NCI-H1436 (cell line): Measurements from ENCODE around the gene UCKL1.
"Not testable (repeated sequence)": the region's sequence is repeated elsewhere in the genome, so short reads cannot be mapped to it uniquely, and the experiment has no call there.

Experiments
- DNase-seq: peaks from one replicate; lab custom pipeline; 2025; lab: John Stamatoyannopoulos, UW

UCKL1 gene

DNA sequence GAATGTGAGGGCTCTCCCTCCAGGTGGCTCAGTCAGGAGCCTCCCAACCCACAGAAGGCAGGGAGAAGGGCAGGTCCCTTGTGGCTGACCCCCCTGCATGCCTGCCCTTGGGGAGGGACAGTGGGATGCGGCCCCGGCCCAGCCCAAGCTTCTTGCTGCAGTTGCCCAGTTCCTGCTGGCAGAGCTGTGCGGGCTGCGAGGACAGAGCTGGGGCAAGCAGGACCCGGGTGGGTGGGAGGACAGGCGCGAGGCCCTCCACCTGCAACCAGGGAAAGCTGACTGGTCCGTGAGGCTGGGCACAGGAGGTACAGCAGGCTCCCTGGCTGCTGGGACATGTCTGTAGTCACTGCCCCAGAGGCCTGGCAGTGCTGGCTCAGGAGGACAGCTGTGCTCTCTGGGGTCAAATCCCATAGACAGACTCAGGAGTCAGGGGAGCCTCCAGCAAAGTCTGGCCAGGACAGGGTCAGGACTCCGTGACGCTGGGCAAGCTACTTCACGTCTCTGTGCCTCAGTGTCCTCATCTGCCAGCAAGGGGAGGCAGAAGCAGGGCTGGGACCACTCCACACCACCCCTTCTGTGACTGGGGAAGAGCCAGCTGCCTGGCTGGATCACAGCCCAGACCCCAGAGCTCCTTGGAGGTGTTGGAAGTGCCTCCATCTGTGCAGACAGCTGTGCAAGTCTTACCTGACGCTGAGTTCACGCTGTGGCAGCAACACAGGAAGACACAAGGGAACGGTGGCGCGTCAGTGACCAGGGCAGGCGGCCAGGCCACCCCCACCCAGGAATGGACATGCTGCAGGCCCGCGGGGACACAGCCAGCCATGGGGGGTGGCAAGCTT is 13.0 kb downstream of the UCKL1 start:
- DNase-seq: no peak

DNA sequence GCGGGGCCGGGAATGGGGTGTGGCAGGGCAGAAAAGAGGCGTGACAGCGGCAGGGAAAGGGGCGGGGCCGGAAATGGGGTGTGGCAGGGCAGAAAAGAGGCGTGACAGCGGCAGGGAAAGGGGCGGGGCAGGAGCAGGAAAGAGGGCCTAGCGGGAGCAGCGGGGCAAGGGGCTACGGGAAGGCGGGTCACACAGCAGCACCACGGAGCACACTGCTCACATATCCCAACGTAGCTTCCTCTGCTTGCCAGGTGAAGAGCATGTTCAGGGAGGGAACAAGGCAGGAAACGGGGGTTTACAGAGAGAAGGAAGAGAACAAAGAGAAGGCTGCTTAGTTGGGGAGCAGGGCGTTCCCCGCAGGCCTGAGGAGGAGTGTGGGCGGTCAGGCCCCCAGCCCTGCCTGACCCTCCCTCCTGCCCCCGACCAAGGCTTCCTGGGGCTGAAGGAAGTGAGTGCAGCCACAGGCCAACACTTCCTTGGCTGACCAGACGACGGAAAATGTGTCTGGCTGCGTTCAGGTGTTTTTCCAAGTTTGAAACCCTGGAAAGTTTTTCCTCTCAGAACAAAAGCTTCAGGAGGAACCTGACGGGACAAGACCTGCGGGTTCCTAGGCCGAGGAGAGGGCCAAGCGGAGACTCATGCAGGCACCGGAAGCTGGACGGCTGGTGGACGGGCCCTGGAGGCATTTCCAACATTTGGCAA is 13.8 kb downstream of the UCKL1 start:
- no peak for DNase-seq

DNA sequence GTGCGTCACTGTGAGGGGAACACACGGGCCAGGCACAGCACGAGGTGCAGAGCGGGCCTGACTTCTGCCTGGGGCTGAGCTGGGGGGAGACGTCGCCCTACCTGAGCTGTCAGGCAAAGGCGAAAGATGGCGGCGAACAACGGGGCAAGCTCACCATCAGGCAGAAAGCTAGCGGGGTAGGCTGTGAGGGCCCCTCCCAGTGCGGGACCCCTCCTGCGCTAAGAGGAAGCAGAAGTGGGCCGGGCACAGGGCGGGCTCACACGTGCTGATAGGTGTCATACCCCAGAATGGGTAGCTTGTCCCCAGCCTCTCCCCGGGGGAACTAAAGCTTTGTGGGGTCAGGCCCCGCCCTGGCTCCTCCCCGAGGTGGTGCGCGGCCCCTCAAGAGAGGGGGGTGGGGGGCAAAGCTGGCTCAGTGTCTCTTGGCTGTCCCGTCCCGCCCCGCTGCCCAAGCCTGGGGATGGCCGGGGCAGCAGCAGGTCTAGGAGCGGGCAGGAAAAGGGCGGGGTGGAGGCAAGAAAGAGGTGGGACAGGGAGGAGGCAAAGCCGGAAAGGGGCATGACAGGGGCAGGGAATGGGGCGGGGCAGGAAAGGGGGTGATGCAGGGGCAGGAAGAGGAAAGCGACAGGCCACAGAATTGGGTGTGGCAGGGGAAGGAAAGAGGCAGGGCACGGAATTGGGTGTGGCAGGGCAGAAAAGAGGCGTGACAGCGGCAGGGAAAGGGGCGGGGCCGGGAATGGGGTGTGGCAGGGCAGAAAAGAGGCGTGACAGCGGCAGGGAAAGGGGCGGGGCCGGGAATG is 14.7 kb downstream of the UCKL1 start:
- DNase-seq: no peak

DNA sequence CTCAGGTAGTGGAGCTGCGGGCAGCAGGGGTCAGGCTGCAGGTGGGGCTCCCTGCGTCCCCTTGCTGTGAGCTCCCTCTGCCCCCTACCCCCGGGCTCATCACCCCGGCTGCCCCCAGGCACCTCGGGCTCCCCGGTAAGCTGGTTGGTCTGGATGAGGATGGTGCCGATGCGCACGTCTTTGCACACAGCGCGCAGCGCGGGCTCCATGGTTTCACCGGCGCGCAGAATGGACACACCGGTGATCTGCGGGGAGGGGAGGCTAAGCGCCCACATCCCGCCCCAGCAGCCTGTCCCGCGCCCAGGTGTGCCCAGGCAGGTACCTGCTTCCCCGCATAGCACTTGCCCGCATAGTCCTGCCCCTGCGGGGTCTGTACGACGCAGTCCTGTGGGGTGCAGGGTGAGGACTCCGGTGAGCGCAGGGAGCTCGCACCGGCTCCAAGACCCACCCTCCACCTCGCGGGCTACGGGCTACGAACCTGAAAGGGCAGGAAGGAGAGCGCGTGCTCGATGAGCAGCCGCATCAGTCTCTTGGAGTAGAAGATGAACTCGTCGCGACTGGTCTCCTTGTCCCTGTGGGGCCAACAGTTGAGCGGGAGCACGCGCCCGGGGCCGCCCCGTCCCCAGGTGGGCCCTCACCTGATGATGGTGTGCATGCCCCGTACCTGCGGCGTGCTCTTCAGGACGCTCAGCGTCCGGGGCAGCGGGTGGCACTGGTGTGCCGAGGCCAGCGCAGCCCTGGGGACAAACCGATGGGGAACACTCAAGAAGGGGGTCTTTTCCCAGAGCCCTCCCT is 15.5 kb downstream of the UCKL1 start:
- no peak for DNase-seq

DNA sequence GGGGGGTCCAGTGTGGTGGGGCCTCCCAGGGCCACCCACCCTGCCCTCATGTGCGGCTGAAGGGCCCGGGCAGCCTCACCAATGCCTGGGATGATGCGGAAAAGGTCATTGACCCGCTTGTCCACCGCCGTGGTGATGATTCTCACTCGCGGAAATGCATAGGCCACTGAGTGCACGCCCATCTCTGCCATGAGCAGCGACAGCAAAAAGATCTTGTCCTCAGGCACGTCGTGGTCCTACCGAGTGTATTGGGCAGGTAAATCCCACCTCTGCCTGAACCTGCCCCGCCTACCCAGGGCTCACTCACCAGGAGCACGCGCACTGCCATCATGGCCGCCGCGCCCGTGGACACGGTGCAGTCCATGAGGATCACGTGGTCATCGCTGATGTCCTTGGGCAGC is 16.1 kb downstream of the UCKL1 start:
- no peak for DNase-seq

DNA sequence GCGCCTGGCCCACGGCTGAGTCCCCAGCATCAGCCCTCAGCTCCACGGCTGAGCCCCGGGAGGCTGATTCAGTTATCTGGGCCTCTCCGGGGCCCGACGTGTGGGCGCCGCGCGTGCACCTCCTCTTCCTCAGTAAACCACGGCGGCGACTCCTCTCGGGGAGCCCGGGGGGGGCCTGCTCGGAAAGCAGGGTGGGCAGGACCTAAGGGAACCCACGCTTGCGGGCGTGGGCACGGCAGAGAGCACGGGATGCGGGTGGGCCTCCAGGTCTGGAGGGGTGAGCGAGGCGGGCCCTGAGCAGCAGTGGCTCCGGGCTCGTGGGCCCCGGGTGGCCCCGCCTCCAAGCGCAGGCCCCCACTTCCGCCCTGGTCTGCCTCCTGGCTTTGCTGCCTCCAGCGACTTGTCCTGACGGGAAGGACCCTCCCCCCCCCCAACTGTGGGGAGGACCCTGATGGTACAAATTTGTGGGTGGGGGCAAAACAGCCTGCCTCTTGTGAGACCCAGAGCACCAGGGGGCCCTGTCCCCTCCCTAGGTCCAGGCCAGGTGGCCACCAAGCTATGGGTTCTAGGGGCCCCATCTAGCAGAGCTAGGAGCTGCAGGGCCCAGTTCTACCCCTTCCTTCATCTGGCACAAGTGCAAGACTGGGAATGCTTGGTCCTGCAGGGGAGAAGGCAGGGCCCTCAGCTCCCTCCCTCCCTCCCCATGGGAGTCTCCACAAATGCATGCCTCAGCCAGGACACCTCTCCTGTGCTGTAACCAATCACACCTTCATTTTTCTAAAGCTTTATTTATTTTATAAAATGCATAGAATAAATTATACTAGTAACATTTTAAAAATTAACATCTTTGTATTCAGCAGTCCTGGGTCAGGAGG is 16.9 kb downstream of the UCKL1 start:
- no peak for DNase-seq

DNA sequence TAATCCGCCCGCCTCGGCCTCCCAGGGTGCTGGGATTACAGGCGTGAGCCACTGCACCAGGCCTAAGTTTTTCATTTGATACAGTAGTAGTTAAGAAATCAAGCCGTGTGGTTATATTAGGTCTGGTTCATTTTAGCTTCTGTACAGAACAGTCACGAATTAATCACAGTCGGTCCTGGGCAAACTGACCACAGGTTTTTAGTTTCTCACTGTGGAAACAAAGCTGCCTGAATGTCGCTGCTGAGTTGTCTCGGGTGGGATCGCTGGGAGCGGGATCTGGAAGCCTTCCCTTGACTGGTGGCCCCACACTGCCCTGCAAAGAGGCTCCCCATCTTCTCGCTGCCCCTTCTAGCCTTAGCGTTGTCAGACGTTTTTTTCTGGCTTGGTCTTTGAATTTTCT is 18.6 kb downstream of the UCKL1 start:
- no peak for DNase-seq

DNA sequence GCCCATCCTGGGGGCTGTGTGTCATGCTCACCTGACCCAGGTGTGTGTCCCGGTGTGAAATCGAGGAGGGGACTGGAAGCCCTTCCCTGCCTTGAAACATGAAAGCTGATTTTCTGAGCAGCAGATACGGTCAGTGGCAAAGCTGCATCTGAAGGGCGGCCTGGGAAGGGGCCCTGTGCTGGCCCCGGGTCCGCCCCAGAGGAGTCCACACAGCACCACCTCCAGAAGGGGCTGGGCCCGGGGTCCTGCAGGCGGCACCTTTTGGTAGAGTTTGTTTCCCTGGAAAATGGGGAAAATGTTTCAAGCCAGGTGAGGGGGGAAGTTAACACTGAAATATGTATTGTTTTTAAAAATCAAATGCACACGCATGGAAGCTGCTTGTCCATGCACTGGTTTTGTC is 20.8 kb downstream of the UCKL1 start:
- DNase-seq: no peak

DNA sequence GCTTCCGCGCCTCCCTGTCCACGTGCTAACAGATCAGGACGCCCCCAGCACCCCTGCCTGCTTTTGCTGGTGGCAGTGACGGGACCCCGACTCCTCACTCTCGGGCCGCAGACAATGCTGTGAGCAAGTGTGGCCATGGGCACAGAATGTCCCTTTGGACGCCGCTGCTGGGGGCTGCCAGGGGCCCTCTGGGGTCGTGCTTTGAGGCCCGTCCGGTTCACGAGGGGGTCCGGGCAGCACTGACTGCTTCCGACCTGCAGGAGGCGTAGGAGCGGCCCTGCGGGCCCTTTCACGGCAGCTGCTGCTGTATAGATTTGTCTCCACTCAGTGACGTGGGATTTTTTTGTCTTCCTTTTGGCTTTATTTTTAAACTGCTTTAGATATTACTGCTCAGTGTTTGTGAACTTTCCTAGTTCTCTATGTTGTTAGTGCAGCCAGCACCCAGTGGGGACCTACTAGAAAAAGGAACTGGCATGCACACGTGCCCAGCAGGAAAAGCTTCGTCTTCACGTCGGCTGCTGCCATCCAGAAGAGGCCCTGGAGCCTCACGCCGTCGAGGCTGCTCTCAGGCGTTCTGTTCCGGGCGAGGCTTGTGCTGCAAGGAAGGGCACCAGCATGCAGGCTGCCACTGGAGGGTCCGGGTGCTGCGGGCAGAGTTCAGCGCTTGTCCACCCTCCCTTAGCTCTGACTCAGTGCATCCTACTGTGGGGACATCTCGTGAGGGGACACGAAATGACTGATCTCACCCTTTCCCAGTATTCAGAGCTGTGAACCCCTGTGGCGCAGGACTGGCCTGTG is 21.7 kb downstream of the UCKL1 start:
- DNase-seq: no peak

DNA sequence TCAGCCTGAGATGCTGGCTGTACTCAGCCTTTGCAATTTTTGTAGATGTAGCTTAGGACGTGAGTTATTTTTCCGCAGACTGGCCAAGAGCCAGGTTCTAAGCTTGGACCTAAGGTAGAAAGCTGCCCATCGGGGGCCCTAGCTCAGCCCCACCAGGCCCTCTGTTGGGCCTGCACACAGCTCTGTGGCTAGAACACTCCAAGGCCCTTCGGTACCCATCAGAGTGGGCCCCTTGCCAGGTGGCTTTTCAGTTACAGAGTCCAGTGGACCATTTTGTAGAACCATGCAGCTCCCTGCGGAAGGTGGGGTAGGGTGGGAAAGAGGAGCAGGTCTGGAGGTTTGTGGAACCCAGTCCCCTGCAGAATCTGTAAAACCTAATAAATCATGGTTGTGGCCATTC is 22.6 kb downstream of the UCKL1 start:
- DNase-seq: no peak

DNA sequence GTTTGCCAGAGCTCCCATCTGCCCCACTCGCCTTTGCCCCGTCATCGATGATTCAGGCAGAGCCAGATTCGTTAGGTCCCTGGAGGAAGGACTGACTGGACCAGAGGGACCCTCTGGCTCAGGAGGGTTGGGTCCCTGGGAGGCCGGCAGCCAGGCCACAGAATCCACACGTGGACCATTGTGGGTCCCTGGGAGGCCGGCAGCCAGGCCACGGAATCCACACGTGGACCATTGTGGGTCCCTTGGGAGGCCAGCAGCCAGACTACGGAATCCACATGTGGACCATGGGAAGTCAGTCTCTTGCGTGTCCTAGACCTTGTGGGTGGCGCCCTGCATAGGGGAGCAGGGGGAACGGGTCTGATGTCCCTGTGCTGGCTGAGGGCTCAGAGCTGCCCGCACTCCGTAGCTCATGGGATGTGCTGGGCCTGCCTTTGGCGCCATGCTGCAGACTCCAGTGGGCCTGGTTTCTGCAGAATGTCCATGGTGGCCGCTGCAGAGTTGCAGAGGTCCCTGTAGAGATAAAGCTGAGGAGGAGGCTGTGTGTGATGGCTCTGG is 23.5 kb downstream of the UCKL1 start:
- no peak for DNase-seq

DNA sequence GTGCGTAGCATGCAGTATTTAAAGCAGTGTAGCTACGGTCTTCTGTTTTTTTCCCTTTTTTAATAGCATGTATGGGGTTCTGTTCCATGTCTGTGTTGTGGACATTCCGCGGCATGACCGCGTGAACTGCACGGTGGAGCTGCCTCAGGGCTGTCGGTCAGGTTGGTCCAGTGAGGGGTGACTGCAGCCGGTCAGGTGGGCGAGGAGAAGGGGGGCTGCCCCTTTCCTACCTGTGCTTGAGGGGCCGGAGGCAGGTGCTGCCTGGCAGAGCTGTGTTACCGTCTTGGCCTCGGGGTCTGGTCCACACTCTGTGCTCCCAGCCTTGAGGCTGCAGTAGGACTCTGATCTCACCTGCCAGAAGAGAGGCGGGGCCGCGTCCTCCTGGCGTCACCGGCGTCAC is 24.5 kb downstream of the UCKL1 start:
- no peak for DNase-seq

DNA sequence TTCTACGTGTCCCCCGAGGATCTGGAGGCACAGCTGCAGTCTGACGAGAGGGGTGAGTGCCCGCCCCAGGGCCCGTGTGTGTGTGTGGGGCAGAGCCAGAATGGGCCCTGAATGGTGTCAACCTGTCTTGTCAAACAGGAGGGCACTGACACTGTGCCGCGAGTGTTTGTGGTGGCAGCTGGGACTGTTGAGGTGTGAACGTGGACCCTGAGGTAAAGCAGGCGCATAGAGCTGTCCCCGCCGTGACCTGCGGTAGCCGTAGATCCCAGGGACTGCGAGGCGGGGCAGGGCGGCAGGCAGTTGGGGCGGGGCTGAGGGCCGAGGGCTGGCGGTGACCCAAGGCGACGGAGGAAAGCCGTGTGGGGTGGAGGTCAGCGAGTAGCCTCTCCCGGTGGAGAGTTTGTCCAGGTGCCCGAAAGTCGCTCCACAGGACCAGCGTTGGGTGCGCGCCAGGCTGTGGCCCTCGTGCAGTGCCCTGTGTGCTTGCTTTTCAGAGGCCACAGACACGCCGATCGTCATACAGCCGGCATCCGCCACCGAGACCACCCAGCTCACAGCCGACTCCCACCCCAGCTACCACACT is 25.2 kb downstream of the UCKL1 start:
- no peak for DNase-seq

DNA sequence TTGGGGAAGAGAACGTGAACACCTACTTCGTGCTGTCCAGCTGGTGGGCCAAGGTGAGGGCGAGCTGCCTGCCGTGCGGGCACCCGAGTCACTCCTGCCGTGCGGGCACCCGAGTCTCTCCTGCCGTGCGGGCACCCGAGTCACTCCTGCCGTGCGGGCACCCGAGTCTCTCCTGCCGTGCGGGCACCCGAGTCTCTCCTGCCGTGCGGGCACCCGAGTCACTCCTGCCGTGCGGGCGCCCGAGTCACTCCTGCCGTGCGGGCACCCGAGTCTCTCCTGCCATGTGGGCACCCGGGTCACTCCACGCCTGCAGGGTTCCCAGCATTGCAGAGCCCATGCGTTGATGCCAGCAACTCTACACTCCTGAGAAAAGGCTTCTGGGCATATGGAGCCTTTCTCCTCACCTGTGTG is 26.7 kb downstream of the UCKL1 start:
- not testable (repeated sequence) for DNase-seq

DNA sequence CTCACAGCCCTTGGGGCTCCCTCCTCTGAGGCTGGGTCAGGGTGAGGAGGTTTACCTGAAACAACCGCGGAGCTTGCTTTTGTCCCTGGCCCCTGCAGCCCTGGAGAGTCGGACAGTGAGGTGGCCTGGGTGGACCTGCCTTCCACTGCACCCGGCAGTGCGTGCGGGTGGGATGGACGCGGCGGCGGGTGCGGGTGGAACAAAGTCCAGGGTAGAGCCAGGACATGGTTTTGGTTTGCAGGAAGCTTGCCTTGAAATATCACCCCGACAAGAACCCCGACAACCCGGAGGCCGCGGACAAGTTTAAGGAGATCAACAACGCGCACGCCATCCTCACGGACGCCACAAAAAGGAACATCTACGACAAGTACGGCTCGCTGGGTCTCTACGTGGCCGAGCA is 27.1 kb downstream of the UCKL1 start:
- no peak for DNase-seq

DNA sequence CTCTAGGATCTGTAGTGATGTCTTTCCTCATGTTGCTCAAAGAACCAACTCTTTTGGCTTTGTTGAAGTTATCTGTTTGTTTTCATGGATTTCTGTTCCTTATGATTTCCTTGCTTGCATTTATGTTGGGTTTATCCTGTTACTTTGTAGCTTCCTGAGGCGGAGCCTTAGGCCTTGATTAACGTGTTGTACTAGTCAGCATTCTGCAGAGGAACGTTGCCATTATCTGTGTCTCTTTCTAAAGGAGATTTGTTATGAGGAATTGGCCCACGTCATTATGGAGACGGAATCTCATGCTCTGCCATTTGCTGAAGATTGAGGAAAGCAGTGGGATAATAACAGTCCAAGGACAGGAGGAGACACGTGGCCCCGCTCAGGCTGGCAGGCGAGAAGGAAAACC is 29.9 kb downstream of the UCKL1 start:
- no peak for DNase-seq

DNA sequence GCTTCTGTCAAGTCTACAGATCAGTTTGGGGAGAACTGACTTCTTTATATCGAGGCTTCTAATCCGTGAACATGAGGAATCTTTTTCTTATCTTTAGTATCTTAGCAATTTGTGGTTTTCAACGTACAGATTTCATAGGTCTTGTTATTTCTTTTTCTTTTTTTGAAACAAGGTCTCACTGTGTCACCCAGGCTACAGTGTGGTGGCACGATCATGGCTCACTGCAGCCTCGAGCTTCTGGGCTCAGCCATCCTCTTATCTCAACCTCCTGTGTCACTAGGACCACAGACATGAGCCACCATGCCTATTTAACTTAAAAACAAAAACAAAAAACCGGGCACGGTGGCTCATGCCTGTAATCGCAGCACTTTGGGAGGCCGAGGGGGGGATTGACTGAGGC is 32.0 kb downstream of the UCKL1 start:
- no peak for DNase-seq

DNA sequence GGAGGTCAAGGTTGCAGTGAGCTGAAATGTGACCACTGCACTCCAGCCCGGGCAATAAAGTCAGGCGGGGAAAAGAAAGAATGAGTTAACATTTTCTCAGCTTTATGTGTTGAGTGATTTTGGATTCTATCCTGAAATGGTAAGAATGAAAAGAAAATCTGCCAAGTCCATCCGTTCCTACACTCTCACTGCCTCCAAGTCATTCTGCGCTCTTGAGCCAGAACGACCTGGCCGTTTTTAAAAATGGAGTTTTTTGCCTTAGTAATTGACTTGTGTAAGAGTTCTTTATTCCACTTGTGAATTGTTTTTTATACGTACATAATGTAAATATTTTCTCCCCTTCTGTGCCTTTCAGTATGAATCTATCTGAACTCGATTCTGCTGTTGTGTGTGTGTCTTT is 32.6 kb downstream of the UCKL1 start:
- DNase-seq: no peak

DNA sequence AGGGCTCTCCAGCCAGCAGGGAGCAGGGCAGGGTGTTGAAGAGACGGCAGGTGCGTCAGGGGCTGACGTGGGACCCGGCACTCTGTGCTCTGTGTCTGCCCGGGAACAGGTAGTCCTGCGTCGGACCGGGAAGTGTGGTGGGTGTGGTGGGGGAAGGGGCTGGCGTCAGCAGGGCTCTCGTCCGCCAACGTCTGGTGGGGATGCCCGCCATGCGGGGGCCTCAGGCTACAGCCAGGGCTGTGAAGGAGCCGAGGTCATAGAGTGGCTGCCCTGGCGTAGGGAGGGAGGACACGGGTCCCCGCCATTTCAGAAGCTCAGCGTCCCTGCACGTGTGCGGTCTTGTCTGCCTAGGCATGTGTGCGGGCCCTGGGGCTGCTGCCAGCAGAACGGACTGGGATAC is 36.0 kb downstream of the UCKL1 start:
- DNase-seq: no peak

DNA sequence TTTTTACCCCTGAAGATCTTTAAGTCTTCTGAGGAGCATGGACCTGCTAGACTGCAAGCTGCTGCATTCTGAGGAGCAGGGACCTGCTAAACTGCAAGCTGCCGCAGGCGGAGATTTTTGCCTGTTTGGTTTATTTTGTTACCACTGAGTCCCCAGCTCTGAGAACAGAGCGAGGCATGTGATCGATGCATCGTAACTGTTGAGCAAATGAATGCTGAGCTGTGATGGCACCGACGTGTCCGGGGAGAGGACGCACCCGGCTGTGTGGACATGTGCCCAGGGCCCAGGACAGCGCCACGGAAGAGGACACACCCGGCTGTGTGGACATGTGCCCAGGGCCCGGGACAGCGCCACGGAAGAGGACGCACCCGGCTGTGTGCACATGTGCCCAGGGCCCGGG is 37.1 kb downstream of the UCKL1 start:
- no peak for DNase-seq
